Measurements from ENCODE around the gene LSAMP.
"Not testable (repeated sequence)": the region's sequence is repeated elsewhere in the genome, so short reads cannot be mapped to it uniquely, and the experiment has no call there.

Gene LSAMP

GRCh38 chr3:116242825-116243224 is 202.5 kb downstream of the LSAMP start:
- no peak for DNase-seq

- no peak for DNase-seq
Measured at GRCh38 chr3:116241677-116242076, 203.6 kb downstream of the LSAMP start.

- no peak for DNase-seq
Measured at GRCh38 chr3:116240261-116240660, 205.0 kb downstream of the LSAMP start.

DNA sequence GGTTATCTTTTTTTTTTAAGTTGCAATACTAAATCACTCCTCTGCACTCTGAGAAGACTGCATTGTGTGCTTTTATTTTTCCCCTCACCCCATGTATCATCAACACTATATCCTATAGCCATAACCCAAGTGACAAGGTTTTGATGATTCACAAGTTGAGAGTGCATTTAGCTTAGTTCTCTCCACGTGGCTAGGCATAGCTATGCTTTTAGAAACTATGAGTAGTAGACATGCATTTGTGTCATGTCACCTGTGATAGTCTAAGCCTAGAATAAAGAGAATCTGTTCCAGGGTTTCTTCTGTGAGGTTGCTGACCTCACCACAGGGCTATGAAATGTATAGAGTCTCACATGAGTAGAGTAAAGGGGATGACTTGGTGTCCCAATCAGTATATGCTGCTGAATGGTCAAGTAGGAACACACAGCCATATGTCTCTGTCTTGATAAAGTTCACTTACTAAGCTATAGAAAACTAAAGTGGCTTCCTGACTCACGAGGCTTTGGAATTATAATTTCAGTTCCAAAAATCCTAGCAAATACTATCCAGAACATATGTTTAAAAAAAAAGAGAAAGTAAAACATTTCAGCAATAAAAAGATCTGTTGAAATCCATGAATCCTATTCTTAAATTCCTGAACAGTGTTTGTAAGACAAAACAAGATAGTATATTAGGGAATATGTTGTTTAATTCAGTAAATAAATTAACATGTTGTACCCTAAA is 206.3 kb downstream of the LSAMP start:
- DNase-seq = no peak

GRCh38 chr3:116233711-116234357 is 211.5 kb downstream of the LSAMP start:
- DNase-seq = no peak

GRCh38 chr3:116230431-116231020 is 214.8 kb downstream of the LSAMP start:
- DNase-seq = no peak

DNA sequence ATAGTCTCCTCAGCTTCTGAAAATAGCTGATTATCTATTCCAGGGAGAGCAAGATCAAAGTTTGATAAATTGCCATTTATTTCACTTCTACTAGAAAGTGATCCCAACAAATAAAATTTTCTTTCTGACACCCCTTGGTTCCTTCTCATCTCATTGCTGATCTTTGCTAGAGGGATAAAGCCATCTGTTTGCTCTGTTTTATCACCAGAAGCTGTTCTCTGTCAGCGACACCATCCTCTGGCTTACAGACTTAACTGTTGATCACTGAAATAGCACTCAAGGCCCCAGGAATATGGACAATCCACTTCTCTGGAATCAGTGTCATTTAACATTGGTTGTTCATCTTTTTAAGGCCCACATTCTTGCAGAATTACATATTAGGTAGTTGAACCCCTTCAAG is 219.0 kb downstream of the LSAMP start:
- no peak for DNase-seq

DNA sequence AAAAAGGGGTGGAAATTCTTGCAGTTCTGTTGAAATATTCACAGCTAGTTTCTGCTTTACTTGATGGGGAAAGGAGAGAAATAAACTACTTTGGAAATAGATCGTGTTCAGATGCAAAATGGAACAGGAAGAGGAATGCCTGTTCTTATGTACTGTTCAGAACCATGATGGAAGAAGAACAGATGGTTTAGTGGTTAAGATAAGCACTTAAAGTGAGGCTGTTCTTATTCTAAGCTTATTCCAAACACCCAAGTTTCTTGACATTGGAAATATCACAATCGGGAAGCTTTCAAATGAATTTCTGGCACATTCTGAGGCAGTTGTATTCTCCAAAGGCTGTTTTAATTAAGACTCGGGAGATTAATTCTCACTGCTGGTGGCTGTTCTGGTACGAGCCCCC is 228.5 kb downstream of the LSAMP start:
- no peak for DNase-seq

GRCh38 chr3:116211901-116212300 is 233.4 kb downstream of the LSAMP start:
- DNase-seq = no peak

DNA sequence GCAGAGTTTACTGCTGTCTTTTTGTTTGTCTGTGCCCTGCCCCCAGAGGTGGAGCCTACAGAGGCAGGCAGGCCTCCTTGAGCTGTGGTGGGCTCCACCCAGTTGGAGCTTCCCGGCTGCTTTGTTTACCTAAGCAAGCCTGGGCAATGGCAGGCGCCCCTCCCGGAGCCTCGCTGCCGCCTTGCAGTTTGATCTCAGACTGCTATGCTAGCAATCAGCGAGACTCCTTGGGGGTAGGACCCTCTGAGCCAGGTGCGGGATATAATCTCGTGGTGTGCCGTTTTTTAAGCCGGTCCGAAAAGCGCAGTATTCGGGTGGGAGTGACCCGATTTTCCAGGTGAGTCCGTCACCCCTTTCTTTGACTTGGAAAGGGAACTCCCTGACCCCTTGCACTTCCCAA is 236.5 kb downstream of the LSAMP start:
- DNase-seq = not testable (repeated sequence)

GRCh38 chr3:116200956-116201690 is 244.2 kb downstream of the LSAMP start:
- peak in 18 of 56 donors; percentile 1 to 24 (median 8) for DNase-seq

- no peak for DNase-seq
Measured at GRCh38 chr3:116199063-116199462, 246.2 kb downstream of the LSAMP start.

- DNase-seq = no peak
Measured at GRCh38 chr3:116198087-116198486, 247.2 kb downstream of the LSAMP start.

GRCh38 chr3:116192464-116192863 is 252.8 kb downstream of the LSAMP start:
- DNase-seq = no peak

DNA sequence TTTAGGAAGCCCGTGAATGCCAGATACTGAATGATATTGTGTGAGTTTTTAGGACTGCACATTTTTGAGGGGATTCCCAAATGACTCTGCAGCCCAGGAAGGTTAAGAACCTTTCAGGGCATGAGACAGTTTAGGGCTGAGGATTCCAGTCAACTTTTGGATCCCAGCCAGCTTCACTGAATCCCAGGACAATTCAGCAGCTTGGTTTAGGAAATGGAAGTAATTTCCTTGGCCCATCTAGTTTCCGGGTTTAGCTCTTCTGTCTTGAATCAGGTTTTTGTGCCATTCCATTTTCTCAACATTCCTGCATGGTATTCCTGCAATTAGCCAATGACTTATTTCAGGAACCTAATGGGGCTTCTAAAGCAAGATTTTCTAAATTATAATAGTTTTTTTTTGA is 253.9 kb downstream of the LSAMP start:
- peak in 1 of 56 donors; percentile 1 for DNase-seq

GRCh38 chr3:116190095-116190494 is 255.2 kb downstream of the LSAMP start:
- no peak for DNase-seq

DNA sequence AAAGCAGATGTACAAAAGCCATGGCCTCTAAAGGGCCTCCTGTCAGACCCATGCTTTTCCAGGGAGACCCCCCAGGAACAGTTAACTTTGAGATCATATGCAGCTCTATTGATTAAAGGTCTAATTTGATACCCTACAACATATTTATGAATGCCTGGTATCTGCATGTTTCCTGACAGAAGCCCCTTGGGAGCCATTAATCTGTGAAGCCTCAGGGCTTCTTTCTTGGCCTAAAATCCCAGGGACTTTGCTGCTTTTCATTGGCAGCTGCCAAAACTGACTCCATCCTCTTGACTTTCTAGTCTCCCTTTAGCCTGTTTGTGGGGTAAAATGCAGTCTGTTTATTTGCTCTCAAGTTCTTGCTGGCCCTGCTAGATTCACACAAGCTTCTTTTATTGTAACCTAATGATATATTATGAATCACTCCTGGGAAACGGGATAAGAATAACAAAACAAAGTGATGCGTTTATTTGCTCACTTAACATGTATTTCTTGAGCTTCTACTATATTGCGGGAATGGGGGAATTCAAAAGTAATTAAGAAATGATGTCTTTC is 257.0 kb downstream of the LSAMP start:
- DNase-seq = no peak

DNA sequence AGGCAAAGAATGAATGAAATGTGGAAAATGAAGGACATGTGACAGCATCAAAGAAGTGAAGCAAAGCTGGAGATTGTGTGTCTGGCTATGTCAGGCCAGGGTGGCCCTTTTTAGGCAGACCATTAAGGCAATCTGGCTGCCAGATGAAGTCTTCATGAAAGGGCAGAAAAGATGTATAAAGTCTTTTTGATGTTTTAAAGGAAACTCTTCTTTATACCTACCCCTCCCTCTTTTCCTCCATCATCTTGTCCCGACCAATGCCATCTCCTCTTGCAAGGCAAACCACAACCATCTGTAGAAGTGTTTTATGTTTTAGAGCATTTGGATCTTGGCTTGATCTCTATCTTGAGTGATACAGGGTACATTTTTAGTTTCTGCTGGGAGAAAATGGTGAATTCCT is 259.2 kb downstream of the LSAMP start:
- no peak for DNase-seq

GRCh38 chr3:116181159-116181558 is 264.1 kb downstream of the LSAMP start:
- DNase-seq = no peak

DNA sequence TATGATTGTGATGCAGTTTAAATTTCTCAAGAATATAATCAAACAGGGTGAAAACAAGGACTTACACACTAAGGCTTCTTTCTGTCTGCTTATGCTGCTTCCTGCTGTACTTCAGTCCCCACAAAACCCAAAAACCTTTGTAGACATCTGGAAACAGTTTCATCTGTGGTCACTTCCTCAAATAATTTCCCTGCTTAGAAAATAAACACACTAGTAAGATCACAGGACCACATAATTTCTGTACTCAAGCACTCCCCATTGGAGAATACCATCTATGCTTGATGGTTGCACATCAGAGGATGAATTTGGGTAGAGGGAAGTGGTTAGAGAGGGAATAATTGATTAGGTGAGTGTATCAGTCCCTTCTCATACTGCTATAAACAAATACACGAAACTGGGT is 266.2 kb downstream of the LSAMP start:
- DNase-seq = no peak

DNA sequence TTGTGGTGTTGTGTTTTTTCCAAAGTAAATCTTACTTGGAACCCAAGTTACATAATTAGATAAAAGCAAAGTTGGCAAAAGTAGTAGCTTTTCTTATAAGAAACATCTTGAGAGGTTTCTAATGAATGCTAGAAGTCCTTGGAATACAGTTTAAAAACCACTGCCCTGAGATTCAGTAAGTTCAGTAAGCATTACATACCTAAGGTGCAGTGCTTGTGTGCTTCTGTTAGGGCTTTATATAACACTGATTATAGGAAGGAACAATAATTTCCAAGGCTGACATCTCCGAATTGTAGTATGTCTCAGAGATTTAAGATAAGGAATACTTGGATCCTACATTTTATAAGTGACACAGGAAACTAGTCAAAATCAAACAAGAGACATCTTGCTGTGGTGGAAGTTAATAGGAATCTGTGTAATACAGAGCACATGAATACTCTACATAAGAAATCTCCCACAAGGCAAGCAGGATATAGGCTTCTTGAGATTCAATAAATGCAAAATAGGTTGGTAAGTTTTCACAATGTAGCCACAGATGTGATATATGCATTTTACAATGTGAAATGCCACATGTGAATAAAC is 268.2 kb downstream of the LSAMP start:
- no peak for DNase-seq

Data from amygdala (tissue), 56 donors.